MM.1S (cell line): ENCODE data around the gene TIMM8A.

ENCODE experiments used
- DNase-seq: peaks from one replicate; pipeline ENCODE4 v3.0.0-alpha.2; 2015
- H2AFZ ChIP-seq: fragments of 300-600 bp; sonication (generic); 2 replicates; pipeline ENCODE4 v1.6.0; 2016; ENCODE audit warnings: antibody characterized with exemption, low read length
- H3F3A ChIP-seq: fragments of 300-600 bp; sonication (generic); 2 replicates; pipeline ENCODE4 v1.6.1; 2016; ENCODE audit warnings: mild to moderate bottlenecking, antibody characterized with exemption, low read length, moderate library complexity, mixed read lengths; ENCODE audit not compliant: insufficient read depth
- H3K27ac ChIP-seq: fragments of 300-600 bp; sonication (generic); 2 replicates; pipeline ENCODE4 v1.5.1; 2016; ENCODE audit warnings: mild to moderate bottlenecking, low read length
- H3K27me3 ChIP-seq: fragments of 300-600 bp; sonication (generic); replicated peaks from 2 replicates; pipeline ENCODE4 v1.6.0; 2016; ENCODE audit warnings: low read length; ENCODE audit not compliant: insufficient read depth
- H3K36me3 ChIP-seq: fragments of 300-600 bp; sonication (generic); replicated peaks from 2 replicates; pipeline ENCODE4 v1.6.1; 2016; ENCODE audit warnings: mild to moderate bottlenecking, low read length, mixed read lengths; ENCODE audit not compliant: insufficient read depth
- H3K4me1 ChIP-seq: fragments of 300-600 bp; sonication (generic); 2 replicates; pipeline ENCODE4 v1.6.1; 2016; ENCODE audit warnings: low read length, mixed read lengths
- H3K4me2 ChIP-seq: fragments of 300-600 bp; sonication (generic); 2 replicates; pipeline ENCODE4 v1.6.0; 2016; ENCODE audit warnings: low read depth, low read length
- H3K4me3 ChIP-seq: fragments of 300-600 bp; sonication (generic); 2 replicates; pipeline ENCODE4 v1.5.1; 2016; ENCODE audit warnings: low read length, mixed read lengths
- H3K79me2 ChIP-seq: fragments of 300-600 bp; sonication (generic); 2 replicates; pipeline ENCODE4 v1.6.1; 2016; ENCODE audit warnings: mixed run types, low read length, mixed read lengths
- H3K9ac ChIP-seq: fragments of 300-600 bp; sonication (generic); 2 replicates; pipeline ENCODE4 v1.6.1; 2016; ENCODE audit warnings: low read length, mixed read lengths
- H3K9me2 ChIP-seq: fragments of 300-600 bp; sonication (generic); replicated peaks from 2 replicates; pipeline ENCODE4 v1.6.1; 2016; ENCODE audit warnings: mild to moderate bottlenecking, low read length, mixed read lengths; ENCODE audit not compliant: insufficient read depth
- H3K9me3 ChIP-seq: fragments of 300-600 bp; sonication (generic); replicated peaks from 2 replicates; pipeline ENCODE4 v1.6.1; 2016; ENCODE audit warnings: mild to moderate bottlenecking, low read length, mixed read lengths; ENCODE audit not compliant: insufficient read depth
- H4K20me1 ChIP-seq: fragments of 300-600 bp; sonication (generic); 2 replicates; pipeline ENCODE4 v1.6.1; 2016; ENCODE audit warnings: mild to moderate bottlenecking, low read length, moderate library complexity, mixed read lengths; ENCODE audit not compliant: insufficient read depth
- EZH2 ChIP-seq: fragments of 300-600 bp; sonication (generic); optimal IDR thresholded peaks from 2 replicates; pipeline ENCODE3; 2017; ENCODE audit warnings: low read depth, mild to moderate bottlenecking, antibody characterized with exemption, low read length, mixed read lengths
- EZH2phosphoT487 ChIP-seq: fragments of 300-600 bp; sonication (generic); IDR thresholded peaks from 2 replicates; pipeline ENCODE4 v1.6.1; 2018; ENCODE audit warnings: antibody characterized with exemption, low read length
- TF ChIP-seq, protein P1 (sequence below): fragments of 300-600 bp; sonication (generic); IDR thresholded peaks from 2 replicates; pipeline ENCODE4 v1.5.1; 2016; ENCODE audit warnings: antibody characterized with exemption, low read length, mixed read lengths

TIMM8A gene

DNA sequence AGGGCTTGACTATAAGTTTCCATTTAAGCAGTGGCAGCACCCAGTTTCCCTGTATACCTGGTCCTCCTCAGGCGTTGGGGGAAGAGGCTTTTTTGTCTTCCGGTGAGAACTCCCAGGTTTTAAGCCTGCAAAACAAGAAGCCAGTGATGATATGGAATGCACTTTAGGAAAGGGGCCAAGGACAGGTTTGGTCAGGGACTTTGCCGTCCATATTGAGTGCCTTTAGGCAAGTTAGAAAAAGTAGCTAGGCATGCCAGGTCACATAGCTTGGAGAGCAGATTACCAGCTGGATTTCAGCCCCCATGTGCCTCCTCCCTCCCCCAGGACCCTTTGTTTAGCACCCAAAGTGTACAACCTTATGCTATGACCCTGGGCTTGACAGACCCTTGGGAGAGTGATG is 13.6 kb upstream of the TIMM8A start:
- H2AFZ ChIP-seq, result no peak overlapping the region
- H3K9ac ChIP-seq, result no peak overlapping the region
- H3K36me3 ChIP-seq, result no peaks in the 10 kb centered on the region
- H3K27ac ChIP-seq, result no peak overlapping the region
- no peaks in the 10 kb centered on the region for H3K9me2 ChIP-seq
- no peaks in the 10 kb centered on the region for H3K9me3 ChIP-seq
- no peaks in the 10 kb centered on the region for H3K79me2 ChIP-seq
- TF ChIP-seq EZH2, result no peak
- no peak for TF ChIP-seq EZH2phosphoT487
- TF ChIP-seq, protein P1, sequence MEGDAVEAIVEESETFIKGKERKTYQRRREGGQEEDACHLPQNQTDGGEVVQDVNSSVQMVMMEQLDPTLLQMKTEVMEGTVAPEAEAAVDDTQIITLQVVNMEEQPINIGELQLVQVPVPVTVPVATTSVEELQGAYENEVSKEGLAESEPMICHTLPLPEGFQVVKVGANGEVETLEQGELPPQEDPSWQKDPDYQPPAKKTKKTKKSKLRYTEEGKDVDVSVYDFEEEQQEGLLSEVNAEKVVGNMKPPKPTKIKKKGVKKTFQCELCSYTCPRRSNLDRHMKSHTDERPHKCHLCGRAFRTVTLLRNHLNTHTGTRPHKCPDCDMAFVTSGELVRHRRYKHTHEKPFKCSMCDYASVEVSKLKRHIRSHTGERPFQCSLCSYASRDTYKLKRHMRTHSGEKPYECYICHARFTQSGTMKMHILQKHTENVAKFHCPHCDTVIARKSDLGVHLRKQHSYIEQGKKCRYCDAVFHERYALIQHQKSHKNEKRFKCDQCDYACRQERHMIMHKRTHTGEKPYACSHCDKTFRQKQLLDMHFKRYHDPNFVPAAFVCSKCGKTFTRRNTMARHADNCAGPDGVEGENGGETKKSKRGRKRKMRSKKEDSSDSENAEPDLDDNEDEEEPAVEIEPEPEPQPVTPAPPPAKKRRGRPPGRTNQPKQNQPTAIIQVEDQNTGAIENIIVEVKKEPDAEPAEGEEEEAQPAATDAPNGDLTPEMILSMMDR, result no peak
- no peak overlapping the region for H3K4me3 ChIP-seq
- no peak overlapping the region for H3K4me2 ChIP-seq
- no peaks in the 10 kb centered on the region for H3K27me3 ChIP-seq
- no peaks in the 10 kb centered on the region for H3F3A ChIP-seq
- H3K4me1 ChIP-seq, result peaks cover 11% of the 10 kb centered on the region; the same call in 1 of the 2 replicates
- H4K20me1 ChIP-seq, result no peaks in the 10 kb centered on the region
- DNase-seq, result no peak

- no peak overlapping the region for H3K9ac ChIP-seq
- no peaks in the 10 kb centered on the region for H3K27me3 ChIP-seq
- H3K36me3 ChIP-seq, result no peaks in the 10 kb centered on the region
- no peak overlapping the region for H3K27ac ChIP-seq
- H3K79me2 ChIP-seq, result no peaks in the 10 kb centered on the region
- no peaks in the 10 kb centered on the region for H4K20me1 ChIP-seq
- TF ChIP-seq, protein P1, result no peak
- TF ChIP-seq EZH2 (no peak), EZH2phosphoT487 (no peak)
- no peak overlapping the region for H2AFZ ChIP-seq
- DNase-seq, result no peak
- H3K4me1 ChIP-seq, result peaks cover 11% of the 10 kb centered on the region; the same call in 1 of the 2 replicates
- no peak overlapping the region for H3K4me2 ChIP-seq
- no peaks in the 10 kb centered on the region for H3F3A ChIP-seq
- no peak overlapping the region for H3K4me3 ChIP-seq
- H3K9me2 ChIP-seq, result no peaks in the 10 kb centered on the region
- H3K9me3 ChIP-seq, result no peaks in the 10 kb centered on the region
Observed at GRCh38 chrX:101360390-101360789, 11.8 kb upstream of the TIMM8A start.

DNA sequence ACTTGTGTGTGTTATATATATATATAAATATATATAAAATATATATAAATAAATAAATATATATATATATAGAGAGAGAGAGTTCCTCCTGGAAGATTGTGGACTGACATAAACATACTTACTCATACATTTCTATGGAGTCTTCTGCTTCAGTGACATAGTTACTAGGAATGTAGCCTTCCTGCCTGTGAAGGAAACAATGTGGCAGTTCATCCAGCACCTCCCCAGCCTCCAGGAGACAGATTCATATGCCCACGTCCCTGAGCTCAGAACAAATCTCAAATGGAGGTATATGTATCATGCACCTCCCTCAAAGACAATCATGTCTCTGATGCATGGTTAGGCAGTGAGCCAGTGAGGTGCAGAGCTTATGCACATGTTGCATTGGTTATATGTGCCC is 11.4 kb upstream of the TIMM8A start:
- H3K79me2 ChIP-seq, result no peaks in the 10 kb centered on the region
- H3K27ac ChIP-seq, result no peak overlapping the region
- H3K36me3 ChIP-seq, result no peaks in the 10 kb centered on the region
- no peak overlapping the region for H2AFZ ChIP-seq
- H3F3A ChIP-seq, result no peaks in the 10 kb centered on the region
- no peaks in the 10 kb centered on the region for H3K9me3 ChIP-seq
- H4K20me1 ChIP-seq, result no peaks in the 10 kb centered on the region
- H3K9me2 ChIP-seq, result no peaks in the 10 kb centered on the region
- H3K4me3 ChIP-seq, result no peak overlapping the region
- no peak for DNase-seq
- H3K4me1 ChIP-seq, result peaks cover 11% of the 10 kb centered on the region; the same call in 1 of the 2 replicates
- H3K27me3 ChIP-seq, result no peaks in the 10 kb centered on the region
- TF ChIP-seq, protein P1, result no peak
- TF ChIP-seq EZH2phosphoT487 (no peak), EZH2 (no peak)
- H3K9ac ChIP-seq, result no peak overlapping the region
- no peak overlapping the region for H3K4me2 ChIP-seq
